K562 (cell line): ENCODE measurements around the gene GINS3. TPM values are rescaled to one million over a fixed set of nuclear protein-coding genes. Genes with fewer than 3 reads are reported as not detected.

ENCODE experiments used
- BACH1 ChIP-seq: fragments of 200-800 bp; sonication (Bioruptor generic); IDR thresholded peaks from 2 replicates; pipeline ENCODE4 v1.6.1; 2016; ENCODE audit warnings: missing genetic modification characterization, missing compliant biosample characterization
- GATAD2B ChIP-seq: fragments of 450-650 bp; IDR thresholded peaks from 2 replicates; pipeline ENCODE4 v1.6.1; 2017; ENCODE audit warnings: mild to moderate bottlenecking, borderline replicate concordance
- JUND ChIP-seq, 2 experiments: IDR thresholded peaks; 2 replicates in 1 of 2; 3 replicates in 1 of 2; pipeline ENCODE4 v1.6.1; 2011; ENCODE audit warnings: borderline replicate concordance in 2 of 2, low read depth in 2 of 2, low read length in 2 of 2, improper control_type of control experiment in 1 of 2, missing biosample characterization in 1 of 2, missing genetic modification characterization in 1 of 2, missing genetic modification reagents in 1 of 2
- KLF10 ChIP-seq: fragments of 250-450 bp; sonication (Bioruptor Pico); IDR thresholded peaks from 2 replicates; pipeline ENCODE4 v1.6.1; 2021; ENCODE audit warnings: matching md5 sums
- MYNN ChIP-seq, 2 experiments: sonication (generic); formaldehyde crosslinking in 1 of 2; IDR thresholded peaks; 2 replicates each; pipeline versions ENCODE4 v1.5.0 to v1.6.1; 2016 to 2020; ENCODE audit warnings: antibody characterized with exemption in 1 of 2, missing genetic modification reagents in 1 of 2
- NCOR1 ChIP-seq: fragments of 450-650 bp; IDR thresholded peaks from 2 replicates; pipeline ENCODE4 v1.6.1; 2016; ENCODE audit warnings: mild to moderate bottlenecking, moderate library complexity
- PHB2 ChIP-seq: fragments of 450-650 bp; IDR thresholded peaks from 2 replicates; pipeline ENCODE4 v1.6.1; 2017; ENCODE audit warnings: low read depth
- PML ChIP-seq: IDR thresholded peaks from 2 replicates; pipeline ENCODE4 v1.6.1; 2012; ENCODE audit warnings: low read length, inconsistent platforms
- POLR3G ChIP-seq: IDR thresholded peaks from 2 replicates; pipeline ENCODE4 v1.6.1; 2011; ENCODE audit not compliant: insufficient read length, insufficient replicate concordance; ENCODE audit errors: extremely low read depth
- PYGO2 ChIP-seq: fragments of 450-650 bp; IDR thresholded peaks from 2 replicates; pipeline ENCODE4 v1.6.1; 2016; ENCODE audit warnings: mild to moderate bottlenecking, missing genetic modification characterization, moderate library complexity, missing compliant biosample characterization
- RB1 ChIP-seq: fragments of 450-650 bp; IDR thresholded peaks from 2 replicates; pipeline ENCODE4 v1.6.1; 2017; ENCODE audit warnings: low read depth, mild to moderate bottlenecking
- SRSF7 ChIP-seq: fragments of 200-400 bp; formaldehyde crosslinking; optimal IDR thresholded peaks from 2 replicates; pipeline ENCODE3; 2017; ENCODE audit warnings: mild to moderate bottlenecking, low read depth, low read length
- TAF7 ChIP-seq: fragments of 450-650 bp; IDR thresholded peaks from 2 replicates; pipeline ENCODE4 v1.6.1; 2016; ENCODE audit warnings: missing genetic modification characterization, missing compliant biosample characterization
- ZNF253 ChIP-seq: fragments of 250-450 bp; sonication (Bioruptor Pico); conservative IDR thresholded peaks from 2 replicates; pipeline ENCODE4 v1.6.1; 2021; ENCODE audit warnings: mild to moderate bottlenecking
- ZNF354B ChIP-seq: fragments of 250-450 bp; sonication (Bioruptor Pico); IDR thresholded peaks from 2 replicates; pipeline ENCODE4 v1.4.0; 2020
- ZNF518B ChIP-seq: fragments of 250-450 bp; sonication (Bioruptor Pico); IDR thresholded peaks from 2 replicates; pipeline ENCODE4 v1.5.0; 2021; ENCODE audit warnings: mild to moderate bottlenecking, moderate library complexity
- ZNF551 ChIP-seq: fragments of 250-450 bp; sonication (Bioruptor Pico); IDR thresholded peaks from 2 replicates; pipeline ENCODE4 v1.5.0; 2021; ENCODE audit warnings: mild to moderate bottlenecking, moderate library complexity
- ZNF586 ChIP-seq: fragments of 450-650 bp; formaldehyde crosslinking; conservative IDR thresholded peaks from 2 replicates; pipeline ENCODE4 v1.4.0; 2020; ENCODE audit warnings: mild to moderate bottlenecking, moderate library complexity
- polyA plus RNA-seq, 8 experiments: library from polyadenylated mRNA; depleted of rRNA in 4 of 8; stranded (reverse) in 5 of 8; unstranded in 3 of 8; fragments of >200 nt; fragmentation: Nextera tagmentation in 2 of 8; fragmentation: Illumina TruSeq in 1 of 8; extraction: Ambion mirVana in 2 of 8; extraction: Trizol in 1 of 8; gene quantifications; 2 replicates each; pipeline versions ENCODE4 v1.2.1 to v1.2.3, GENCODE V29; 2011 to 2014; ENCODE audit warnings: inconsistent platforms in 1 of 8, missing spikeins in 1 of 8
- total RNA-seq, 7 experiments: library from RNA; depleted of rRNA in 6 of 7; stranded (reverse); fragments of >200 nt in 6 of 7; fragmentation: Illumina TruSeq in 2 of 7; extraction: Trizol in 2 of 7; gene quantifications; 2 replicates each; pipeline versions ENCODE4 v1.2.1 to v1.2.3, GENCODE V29; 2011 to 2021; ENCODE audit warnings: low replicate concordance in 1 of 7
- TF ChIP-seq, protein P1 (sequence below): IDR thresholded peaks from 2 replicates; pipeline ENCODE4 v1.6.1; 2012; ENCODE audit warnings: low read depth, low read length, improper control_type of control experiment, borderline replicate concordance
- TF ChIP-seq, protein P2 (sequence below), 2 experiments: fragments of 250-450 bp in 1 of 2; fragments of 450-650 bp in 1 of 2; sonication (Bioruptor Pico) in 1 of 2; IDR thresholded peaks; 2 replicates each; pipeline versions ENCODE4 v1.6.1 to v1.8.0; 2016 to 2021; ENCODE audit warnings: mild to moderate bottlenecking in 2 of 2, moderate library complexity in 2 of 2, missing compliant biosample characterization in 1 of 2, missing genetic modification characterization in 1 of 2

GINS3 gene
- total and polyA plus RNA-seq, 9 of the 15 experiments (the other 6 are each of a cell fraction or from before 2014, with no cell fraction given) = 17.8 to 31.9 (median 25.4) TPM

DNA sequence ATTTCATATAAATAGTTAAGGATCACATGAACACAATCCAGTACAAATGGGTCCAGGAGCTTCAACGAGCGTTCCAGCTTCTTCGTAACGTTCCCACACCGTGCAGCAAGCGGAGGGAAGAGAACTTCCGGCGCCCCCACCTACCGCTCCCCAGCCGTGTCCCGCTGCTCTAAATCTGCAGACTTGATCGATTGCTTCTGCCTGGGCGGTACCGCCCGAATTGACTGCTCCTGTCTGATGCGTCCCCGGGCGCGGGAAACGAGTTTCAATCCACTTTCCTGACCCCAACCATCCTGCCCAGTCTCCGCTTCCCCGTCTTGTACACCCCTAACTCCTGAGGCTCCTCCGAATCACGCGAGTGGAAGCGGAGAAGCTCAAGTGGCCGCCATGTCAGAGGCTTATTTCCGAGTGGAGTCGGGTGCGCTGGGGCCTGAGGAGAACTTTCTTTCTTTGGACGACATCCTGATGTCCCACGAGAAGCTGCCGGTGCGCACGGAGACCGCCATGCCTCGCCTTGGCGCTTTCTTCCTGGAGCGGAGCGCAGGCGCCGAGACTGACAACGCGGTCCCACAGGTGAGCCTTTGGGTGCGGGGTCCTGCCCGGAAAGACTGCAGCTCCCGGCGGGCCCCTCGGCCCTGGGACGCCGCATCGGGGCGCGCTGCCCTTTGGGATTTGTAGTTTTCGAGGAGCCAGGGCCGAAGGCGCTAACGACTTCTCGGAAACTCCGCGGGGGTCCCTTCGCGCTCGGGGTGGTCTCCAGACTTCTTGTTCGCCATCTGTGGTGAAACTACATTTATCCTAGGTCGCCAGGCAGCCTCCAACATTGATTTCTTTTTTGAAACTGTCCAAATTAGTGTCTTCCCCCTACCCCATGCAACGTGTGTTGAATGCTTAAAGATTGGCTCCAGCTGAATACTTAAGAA lies at the start of gene GINS3 (continued):
- TF ChIP-seq RB1 (peak; percentile 99), BACH1 (tag) (no peak), ZNF518B (no peak), TAF7 (tag) (peak; percentile 84), PML (peak; percentile 83), JUND (IDR thresholded peaks at IDR 0.05; ENCODE audit: borderline replicate concordance, low read depth, low read length) (peak; percentile 48; the same call in 1 of the 2 replicates), JUND (tag; IDR thresholded peaks at IDR 0.05; ENCODE audit: borderline replicate concordance, low read depth, low read length) (no peak; the same call in 2 of the 3 replicates), GATAD2B (no peak), NCOR1 (peak; percentile 31), ZNF586 (CRISPR knock-in tag) (no peak), SRSF7 (no peak), ZNF551 (CRISPR knock-in tag) (no peak), PYGO2 (tag) (no peak), ZNF253 (CRISPR knock-in tag) (no peak), ZNF354B (no peak), POLR3G (no peak), MYNN (IDR thresholded peaks at IDR 0.05) (no peak), MYNN (CRISPR knock-in tag; IDR thresholded peaks at IDR 0.05) (no peak), KLF10 (CRISPR knock-in tag) (no peak), PHB2 (no peak)
- TF ChIP-seq, protein P1, sequence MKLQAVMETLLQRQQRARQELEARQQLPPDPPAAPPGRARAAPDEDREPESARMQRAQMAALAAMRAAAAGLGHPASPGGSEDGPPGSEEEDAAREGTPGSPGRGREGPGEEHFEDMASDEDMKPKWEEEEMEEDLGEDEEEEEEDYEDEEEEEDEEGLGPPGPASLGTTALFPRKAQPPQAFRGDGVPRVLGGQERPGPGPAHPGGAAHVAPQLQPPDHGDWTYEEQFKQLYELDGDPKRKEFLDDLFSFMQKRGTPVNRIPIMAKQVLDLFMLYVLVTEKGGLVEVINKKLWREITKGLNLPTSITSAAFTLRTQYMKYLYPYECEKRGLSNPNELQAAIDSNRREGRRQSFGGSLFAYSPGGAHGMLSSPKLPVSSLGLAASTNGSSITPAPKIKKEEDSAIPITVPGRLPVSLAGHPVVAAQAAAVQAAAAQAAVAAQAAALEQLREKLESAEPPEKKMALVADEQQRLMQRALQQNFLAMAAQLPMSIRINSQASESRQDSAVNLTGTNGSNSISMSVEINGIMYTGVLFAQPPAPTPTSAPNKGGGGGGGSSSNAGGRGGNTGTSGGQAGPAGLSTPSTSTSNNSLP = no peak
- TF ChIP-seq, protein P2, sequence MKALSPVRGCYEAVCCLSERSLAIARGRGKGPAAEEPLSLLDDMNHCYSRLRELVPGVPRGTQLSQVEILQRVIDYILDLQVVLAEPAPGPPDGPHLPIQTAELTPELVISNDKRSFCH (CRISPR knock-in tag; IDR thresholded peaks at IDR 0.05) = no peak
- TF ChIP-seq, protein P2 (tag; IDR thresholded peaks at IDR 0.05) = peak; percentile 45; the same call in 1 of the 2 replicates
